IPS-18a (cell line): Measurements from ENCODE around the gene ATP8A2.

ENCODE experiments used
- H3K27ac ChIP-seq: one replicate; pipeline ENCODE4 v1.5.1; 2013; ENCODE audit warnings: low read length
- H3K27me3 ChIP-seq: one replicate; pipeline ENCODE4 v1.6.1; 2013; ENCODE audit warnings: mild to moderate bottlenecking, low read length; ENCODE audit not compliant: control insufficient read depth, insufficient read depth
- H3K36me3 ChIP-seq: one replicate; pipeline ENCODE4 v1.6.1; 2013; ENCODE audit warnings: low read depth, low read length; ENCODE audit not compliant: control insufficient read depth
- H3K4me1 ChIP-seq: one replicate; pipeline ENCODE4 v1.6.1; 2013; ENCODE audit warnings: low read depth, low read length; ENCODE audit not compliant: control insufficient read depth
- H3K4me3 ChIP-seq: one replicate; pipeline ENCODE4 v1.5.1; 2013; ENCODE audit warnings: low read length
- H3K9ac ChIP-seq: one replicate; pipeline ENCODE4 v1.6.1; 2013; ENCODE audit warnings: mild to moderate bottlenecking, low read length, moderate library complexity
- H3K9me3 ChIP-seq: one replicate; pipeline ENCODE4 v1.6.1; 2013; ENCODE audit warnings: low read depth, low read length; ENCODE audit not compliant: control insufficient read depth

Gene ATP8A2

GRCh38 chr13:25756912-25757311 is 385.1 kb downstream of the ATP8A2 start:
- H3K9me3 ChIP-seq: no peaks in the 10 kb centered on the region
- no peak overlapping the region for H3K9ac ChIP-seq
- peaks cover 8% of the 10 kb centered on the region for H3K4me1 ChIP-seq
- no peak overlapping the region for H3K4me3 ChIP-seq
- no peaks in the 10 kb centered on the region for H3K36me3 ChIP-seq
- H3K27me3 ChIP-seq: no peaks in the 10 kb centered on the region
- no peak overlapping the region for H3K27ac ChIP-seq

DNA sequence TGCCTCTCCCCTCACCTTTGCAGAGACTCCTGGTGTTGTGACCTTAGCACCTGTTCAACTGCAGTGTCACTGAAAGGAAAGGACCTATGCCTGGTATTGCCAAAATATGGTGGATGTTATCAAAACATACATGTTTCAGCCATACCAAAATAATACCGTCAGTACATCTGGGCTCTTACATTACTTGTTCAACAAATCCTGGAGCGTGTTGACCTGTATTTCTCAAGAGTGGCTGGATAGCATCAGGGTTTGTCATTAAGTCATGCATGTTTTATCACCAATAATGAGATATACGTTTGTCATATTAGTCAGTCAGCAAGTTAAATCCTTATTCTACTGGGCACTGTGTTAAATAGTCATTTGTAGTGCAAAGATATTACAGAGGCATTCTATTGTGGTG is 389.3 kb downstream of the ATP8A2 start:
- H3K27me3 ChIP-seq: no peaks in the 10 kb centered on the region
- H3K27ac ChIP-seq: no peak overlapping the region
- H3K36me3 ChIP-seq: no peaks in the 10 kb centered on the region
- peaks cover 25% of the 10 kb centered on the region for H3K4me1 ChIP-seq
- no peaks in the 10 kb centered on the region for H3K9me3 ChIP-seq
- no peak overlapping the region for H3K9ac ChIP-seq
- no peak overlapping the region for H3K4me3 ChIP-seq

GRCh38 chr13:25762281-25762680 is 390.5 kb downstream of the ATP8A2 start:
- no peaks in the 10 kb centered on the region for H3K36me3 ChIP-seq
- no peak overlapping the region for H3K27ac ChIP-seq
- H3K4me3 ChIP-seq: no peak overlapping the region
- H3K9ac ChIP-seq: no peak overlapping the region
- no peaks in the 10 kb centered on the region for H3K9me3 ChIP-seq
- no peaks in the 10 kb centered on the region for H3K27me3 ChIP-seq
- peaks cover 17% of the 10 kb centered on the region for H3K4me1 ChIP-seq

- peaks cover 17% of the 10 kb centered on the region for H3K4me1 ChIP-seq
- no peaks in the 10 kb centered on the region for H3K9me3 ChIP-seq
- no peak overlapping the region for H3K27ac ChIP-seq
- H3K9ac ChIP-seq: no peak overlapping the region
- no peak overlapping the region for H3K4me3 ChIP-seq
- no peaks in the 10 kb centered on the region for H3K27me3 ChIP-seq
- no peaks in the 10 kb centered on the region for H3K36me3 ChIP-seq
These were observed 391.1 kb downstream of the ATP8A2 start for GRCh38 chr13:25762795-25763377.

DNA sequence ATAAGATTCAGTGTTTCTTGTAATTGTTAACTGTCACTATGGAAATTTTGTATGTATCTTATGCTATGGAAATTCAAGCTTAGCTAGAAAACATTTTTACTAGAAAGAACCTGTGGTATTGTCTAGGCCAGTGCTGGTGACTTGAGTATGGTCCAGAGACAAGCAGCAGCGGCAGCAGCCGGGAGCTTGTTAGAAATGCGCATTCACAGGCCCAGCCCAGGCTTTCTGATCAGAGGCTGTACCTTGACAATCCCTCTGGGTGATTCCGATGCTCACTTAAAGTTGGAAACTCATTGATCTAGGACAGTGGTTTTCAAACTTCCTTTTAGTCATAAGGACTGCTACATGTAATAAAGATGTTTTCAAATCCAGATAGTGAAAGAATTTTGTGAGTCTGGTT is 392.6 kb downstream of the ATP8A2 start:
- Histone ChIP-seq H3K4me1 (peaks cover 17% of the 10 kb centered on the region), H3K9me3 (no peaks in the 10 kb centered on the region), H3K9ac (no peak overlapping the region), H3K27ac (no peak overlapping the region), H3K4me3 (no peak overlapping the region), H3K27me3 (no peaks in the 10 kb centered on the region), H3K36me3 (no peaks in the 10 kb centered on the region)

DNA sequence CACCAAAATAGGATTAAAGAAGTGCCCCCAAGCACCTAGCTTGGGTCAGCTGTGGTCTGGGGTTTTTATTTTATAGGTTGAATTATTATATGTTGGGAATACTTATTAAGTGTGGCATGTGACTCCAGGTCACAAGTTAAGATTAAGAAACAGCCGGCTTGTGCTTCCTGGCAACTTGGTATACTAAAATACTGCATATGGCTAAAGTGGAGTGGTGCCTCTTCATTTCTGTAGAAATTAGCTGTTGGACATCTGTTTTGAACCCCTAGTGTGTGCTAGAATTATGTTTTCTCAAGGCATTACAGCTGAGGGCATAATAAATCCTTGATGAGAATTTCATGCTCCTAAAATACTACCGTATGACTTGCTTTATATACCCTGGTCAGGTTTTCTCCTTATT is 393.5 kb downstream of the ATP8A2 start:
- Histone ChIP-seq H3K27ac (no peak overlapping the region), H3K9me3 (no peaks in the 10 kb centered on the region), H3K4me3 (no peak overlapping the region), H3K9ac (no peak overlapping the region), H3K27me3 (no peaks in the 10 kb centered on the region), H3K4me1 (peaks cover 22% of the 10 kb centered on the region), H3K36me3 (no peaks in the 10 kb centered on the region)

- Histone ChIP-seq H3K27me3 (no peaks in the 10 kb centered on the region), H3K27ac (no peak overlapping the region), H3K9ac (no peak overlapping the region), H3K36me3 (no peaks in the 10 kb centered on the region), H3K4me3 (no peak overlapping the region), H3K4me1 (peaks cover 35% of the 10 kb centered on the region), H3K9me3 (no peaks in the 10 kb centered on the region)
These were observed 394.8 kb downstream of the ATP8A2 start for GRCh38 chr13:25766576-25766975.

DNA sequence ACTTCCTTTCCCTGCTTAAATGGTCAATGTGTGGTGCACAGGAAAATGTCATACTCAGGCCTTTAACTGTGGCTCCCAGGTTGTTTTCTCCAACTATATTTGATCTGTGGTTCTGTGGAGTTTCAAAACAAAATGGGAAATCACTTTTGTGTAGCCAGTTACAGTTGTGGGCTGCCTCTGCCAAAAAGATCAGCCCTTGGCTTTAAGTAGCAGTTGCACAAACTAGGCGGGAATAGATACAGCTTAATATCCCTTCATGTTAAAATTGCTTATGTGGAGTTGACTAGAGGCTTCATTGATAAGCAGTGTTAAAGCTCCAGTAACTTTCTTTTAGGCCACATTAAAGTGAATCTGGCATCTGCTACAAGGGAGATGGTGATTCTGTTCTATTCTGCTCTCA is 395.2 kb downstream of the ATP8A2 start:
- Histone ChIP-seq H3K4me1 (peaks cover 39% of the 10 kb centered on the region), H3K27ac (no peak overlapping the region), H3K9me3 (no peaks in the 10 kb centered on the region), H3K36me3 (no peaks in the 10 kb centered on the region), H3K9ac (no peak overlapping the region), H3K4me3 (no peak overlapping the region), H3K27me3 (no peaks in the 10 kb centered on the region)

- no peaks in the 10 kb centered on the region for H3K36me3 ChIP-seq
- H3K9ac ChIP-seq: no peak overlapping the region
- H3K27me3 ChIP-seq: no peaks in the 10 kb centered on the region
- peaks cover 34% of the 10 kb centered on the region for H3K4me1 ChIP-seq
- H3K4me3 ChIP-seq: no peak overlapping the region
- no peak overlapping the region for H3K27ac ChIP-seq
- H3K9me3 ChIP-seq: no peaks in the 10 kb centered on the region
These were observed 396.6 kb downstream of the ATP8A2 start for GRCh38 chr13:25768376-25768775.

- Histone ChIP-seq H3K27me3 (no peaks in the 10 kb centered on the region), H3K4me1 (peaks cover 32% of the 10 kb centered on the region), H3K9ac (no peak overlapping the region), H3K36me3 (no peaks in the 10 kb centered on the region), H3K9me3 (no peaks in the 10 kb centered on the region), H3K27ac (no peak overlapping the region), H3K4me3 (no peak overlapping the region)
These were observed 397.1 kb downstream of the ATP8A2 start for GRCh38 chr13:25768838-25769237.

DNA sequence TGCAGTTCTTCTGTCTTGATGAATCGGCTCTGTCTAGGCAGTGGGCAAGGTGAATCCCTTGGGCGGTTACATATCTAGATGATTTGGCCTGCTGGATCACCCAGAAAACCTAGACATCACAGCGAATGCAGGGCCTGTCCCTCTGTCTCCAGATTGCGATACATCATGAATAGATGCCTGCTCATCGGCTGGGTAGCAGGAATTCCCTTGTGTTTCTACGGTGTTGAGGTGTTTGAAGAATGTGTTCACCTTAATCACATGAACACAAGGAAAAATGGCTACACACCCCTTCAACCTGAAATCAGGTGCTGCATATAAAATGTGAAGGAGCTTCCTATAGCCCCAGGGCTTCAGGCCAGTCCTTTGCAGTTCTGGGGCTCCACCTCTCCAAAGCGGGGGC is 398.8 kb downstream of the ATP8A2 start:
- H3K9me3 ChIP-seq: no peaks in the 10 kb centered on the region
- H3K27me3 ChIP-seq: no peaks in the 10 kb centered on the region
- H3K4me1 ChIP-seq: peaks cover 26% of the 10 kb centered on the region
- no peak overlapping the region for H3K4me3 ChIP-seq
- H3K27ac ChIP-seq: no peak overlapping the region
- H3K36me3 ChIP-seq: no peaks in the 10 kb centered on the region
- no peak overlapping the region for H3K9ac ChIP-seq

GRCh38 chr13:25771202-25771601 is 399.4 kb downstream of the ATP8A2 start:
- no peaks in the 10 kb centered on the region for H3K9me3 ChIP-seq
- H3K4me1 ChIP-seq: peaks cover 26% of the 10 kb centered on the region
- H3K9ac ChIP-seq: no peak overlapping the region
- no peaks in the 10 kb centered on the region for H3K36me3 ChIP-seq
- no peaks in the 10 kb centered on the region for H3K27me3 ChIP-seq
- H3K4me3 ChIP-seq: no peak overlapping the region
- H3K27ac ChIP-seq: no peak overlapping the region
